Measurements from ENCODE around the gene PRICKLE1. TPM values are rescaled to one million over a fixed set of nuclear protein-coding genes. Genes with fewer than 3 reads are reported as not detected.

Gene PRICKLE1
- total and polyA plus RNA-seq, 2 experiments from 2014 or later, result 7.7 to 51.7 TPM

- TF ChIP-seq REST (IDR thresholded peaks at IDR 0.05; ENCODE audit: unreplicated experiment), result no peak
- TF ChIP-seq ETS1 (IDR thresholded peaks at IDR 0.05), result no peak
Measured at GRCh38 chr12:42524716-42525115, 64.8 kb downstream of the PRICKLE1 start (continued).

GRCh38 chr12:42516573-42516972 lies 73.0 kb downstream of the PRICKLE1 start:
- no peak overlapping the region for H3K27ac Mint-ChIP-seq
- Histone ChIP-seq H3K36me3 (ENCODE audit: insufficient read depth) (no peaks in the 10 kb centered on the region), H4K20me1 (replicated peaks; ENCODE audit: insufficient read depth) (no peaks in the 10 kb centered on the region), H3K79me2 (replicated peaks; ENCODE audit: insufficient read depth) (no peaks in the 10 kb centered on the region), H3K4me3 (no peak overlapping the region), H3K27me3 (ENCODE audit: insufficient read depth) (no peaks in the 10 kb centered on the region), H3F3A (replicated peaks; ENCODE audit: low read depth) (no peaks in the 10 kb centered on the region), H3K9me2 (ENCODE audit: insufficient read depth) (no peaks in the 10 kb centered on the region), H3K4me2 (no peak overlapping the region), H3K27ac (ENCODE audit: low read depth) (no peak overlapping the region), H2AFZ (no peak overlapping the region), H3K4me1 (ENCODE audit: insufficient read depth) (no peaks in the 10 kb centered on the region)
- ATAC-seq (no peak), DNase-seq (ENCODE audit: low spot score) (no peak)
- peaks cover 4% of the 10 kb centered on the region; the same call in 1 of the 3 replicates for H3K9me3 Mint-ChIP-seq
- H3K27me3 Mint-ChIP-seq (ENCODE audit: insufficient read depth, low read depth, poor library complexity), result peaks cover 2% of the 10 kb centered on the region
- H3K36me3 Mint-ChIP-seq (ENCODE audit: low read depth), result peaks cover 8% of the 10 kb centered on the region; the same call in 2 of the 3 replicates
- no peak overlapping the region for H3K4me3 Mint-ChIP-seq
- peaks cover 4% of the 10 kb centered on the region; the same call in 2 of the 3 replicates for H3K4me1 Mint-ChIP-seq
- TF ChIP-seq ETS1 (IDR thresholded peaks at IDR 0.05) (no peak), JUNB (IDR thresholded peaks at IDR 0.05; ENCODE audit: unreplicated experiment) (no peak), NANOG (IDR thresholded peaks at IDR 0.05; ENCODE audit: borderline replicate concordance) (no peak), STAT1 (IDR thresholded peaks at IDR 0.05; ENCODE audit: unreplicated experiment) (no peak), POLR2AphosphoS5 (IDR thresholded peaks at IDR 0.05; ENCODE audit: low read depth) (no peak), ZNF331 (CRISPR knock-in tag; IDR thresholded peaks at IDR 0.05; ENCODE audit: low read depth) (no peak), REST (IDR thresholded peaks at IDR 0.05; ENCODE audit: unreplicated experiment) (no peak), ZNF114 (CRISPR knock-in tag; IDR thresholded peaks at IDR 0.05) (no peak), ZNF462 (CRISPR knock-in tag; IDR thresholded peaks at IDR 0.05) (no peak)
